HG02981 (cell line): ENCODE results near the gene ARRB1.
"Not testable (repeated sequence)": the region's sequence is repeated elsewhere in the genome, so short reads cannot be mapped to it uniquely, and the experiment has no call there.

Experiments
- ATAC-seq: cut with Tn5 transposase; IDR thresholded peaks from one replicate; pipeline ENCODE4 v1.9.1; 2021; ENCODE audit warnings: mild to moderate bottlenecking, moderate library complexity; ENCODE audit not compliant: unreplicated experiment

The ARRB1 gene

GRCh38 chr11:75371949-75372876, 20.8 kb upstream of the ARRB1 start:
- ATAC-seq: no peak

DNA sequence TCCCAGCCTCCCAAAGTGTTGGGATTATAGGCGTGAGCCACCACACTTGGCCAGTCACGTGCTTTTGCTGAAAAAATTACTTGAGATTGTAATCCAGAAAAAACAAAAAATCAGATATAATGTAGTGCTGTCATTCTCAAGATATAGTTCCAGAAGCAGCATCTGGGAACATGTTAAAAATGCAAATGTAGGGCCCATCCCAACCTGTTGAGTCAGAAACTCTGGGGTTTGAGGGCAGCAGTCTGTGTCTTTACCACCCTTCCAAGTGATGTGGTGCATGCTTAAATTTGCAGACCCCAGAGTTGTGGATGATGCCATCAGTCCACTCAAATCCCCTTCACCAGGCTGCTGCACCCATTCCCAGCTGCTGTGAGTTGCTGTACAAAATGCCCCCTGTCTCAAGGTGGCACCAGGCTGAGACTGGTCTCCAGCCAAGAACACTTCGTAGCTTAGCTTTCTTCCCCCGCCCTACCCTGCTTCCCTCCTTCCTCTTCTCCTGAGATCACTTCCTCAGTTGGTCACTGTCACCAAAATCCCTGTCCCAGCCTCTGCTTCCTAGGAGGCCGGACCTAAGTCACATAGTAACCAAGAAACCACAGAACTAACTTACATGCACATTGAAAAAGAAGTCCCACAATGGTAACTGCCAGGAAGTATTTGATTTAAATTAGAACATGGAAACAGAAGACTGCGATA, 18.2 kb upstream of the ARRB1 start:
- ATAC-seq: no peak

DNA sequence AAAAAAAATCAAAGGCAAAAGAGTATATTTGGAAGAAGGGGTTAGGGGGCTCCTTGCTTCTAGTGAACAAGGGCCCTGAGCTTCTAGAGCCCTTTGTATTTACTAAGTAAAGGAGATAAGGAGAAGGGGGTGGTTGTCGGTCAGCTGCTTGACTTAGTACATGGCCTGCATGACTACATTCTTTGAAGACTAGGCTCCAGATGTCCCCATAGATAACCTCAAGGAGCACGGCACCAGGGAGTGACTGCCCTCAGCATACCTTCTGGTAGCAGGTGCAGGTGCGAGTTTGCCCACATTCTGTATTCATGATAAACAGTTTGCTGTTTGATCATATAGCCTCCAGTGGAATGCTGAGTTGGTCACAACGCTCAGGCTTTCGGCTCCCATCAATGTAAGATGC, 15.4 kb upstream of the ARRB1 start:
- ATAC-seq: not testable (repeated sequence)

- ATAC-seq: no peak
These were observed 14.3 kb upstream of the ARRB1 start for GRCh38 chr11:75365711-75366181.

- not testable (repeated sequence) for ATAC-seq
These were observed 10.8 kb upstream of the ARRB1 start for GRCh38 chr11:75362285-75362684.

DNA sequence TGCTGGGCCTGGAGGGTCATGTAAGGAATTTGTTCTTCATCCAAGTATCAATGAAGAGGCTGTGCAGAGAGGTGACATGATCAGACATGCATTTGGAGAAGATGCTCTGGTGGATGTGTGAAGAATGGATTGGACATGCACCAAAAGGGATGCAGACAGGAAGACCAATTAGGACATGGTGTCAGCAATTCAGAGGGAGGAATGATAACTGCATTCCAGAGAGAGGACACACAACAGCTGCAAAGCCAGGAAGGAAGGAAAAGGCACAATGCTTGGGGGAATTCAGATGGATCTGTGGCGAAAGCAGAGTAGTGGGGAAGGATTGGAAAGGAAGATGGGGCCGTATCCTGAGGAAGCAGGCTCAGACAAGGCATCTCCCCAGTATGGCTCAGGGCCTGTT, 5.2 kb upstream of the ARRB1 start:
- ATAC-seq: no peak

GRCh38 chr11:75355051-75355450, 3.6 kb upstream of the ARRB1 start:
- ATAC-seq: no peak

DNA sequence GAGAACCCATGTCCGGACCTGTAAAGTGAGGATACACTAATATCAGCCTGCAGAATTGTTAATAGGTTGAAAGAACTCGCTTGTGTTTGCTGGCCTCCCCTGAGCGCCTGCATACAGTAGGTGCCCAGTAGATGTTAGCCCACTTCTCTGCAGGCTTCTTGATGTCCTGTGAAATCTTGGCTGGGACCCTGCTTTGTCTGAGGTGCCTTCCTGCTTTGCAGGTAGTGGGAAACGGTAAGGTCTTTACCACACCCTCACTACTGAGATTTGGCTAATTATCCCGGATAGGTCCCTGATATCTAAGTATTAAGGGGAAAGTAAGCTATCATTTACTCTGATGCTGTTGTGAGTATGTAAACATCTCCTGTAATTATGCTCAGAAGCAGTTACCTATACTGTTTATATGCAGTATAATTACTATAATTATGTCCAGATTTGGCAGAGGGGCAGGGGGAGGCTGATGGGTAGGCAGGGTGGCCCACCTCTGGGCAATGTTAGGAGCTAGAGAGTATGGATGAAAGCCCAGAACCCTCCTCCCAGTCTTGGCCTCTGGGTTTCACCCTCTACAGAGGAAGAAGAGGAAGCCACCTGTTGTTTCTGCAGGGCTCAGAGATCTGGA, 1.2 kb upstream of the ARRB1 start:
- ATAC-seq: no peak

GRCh38 chr11:75351791-75352587, 528 bp upstream of the ARRB1 start:
- ATAC-seq: no peak

- no peak for ATAC-seq
These were observed 519 bp downstream of the ARRB1 start for GRCh38 chr11:75350743-75351540.

- no peak for ATAC-seq
These were observed 1.2 kb downstream of the ARRB1 start for GRCh38 chr11:75350122-75350742.

DNA sequence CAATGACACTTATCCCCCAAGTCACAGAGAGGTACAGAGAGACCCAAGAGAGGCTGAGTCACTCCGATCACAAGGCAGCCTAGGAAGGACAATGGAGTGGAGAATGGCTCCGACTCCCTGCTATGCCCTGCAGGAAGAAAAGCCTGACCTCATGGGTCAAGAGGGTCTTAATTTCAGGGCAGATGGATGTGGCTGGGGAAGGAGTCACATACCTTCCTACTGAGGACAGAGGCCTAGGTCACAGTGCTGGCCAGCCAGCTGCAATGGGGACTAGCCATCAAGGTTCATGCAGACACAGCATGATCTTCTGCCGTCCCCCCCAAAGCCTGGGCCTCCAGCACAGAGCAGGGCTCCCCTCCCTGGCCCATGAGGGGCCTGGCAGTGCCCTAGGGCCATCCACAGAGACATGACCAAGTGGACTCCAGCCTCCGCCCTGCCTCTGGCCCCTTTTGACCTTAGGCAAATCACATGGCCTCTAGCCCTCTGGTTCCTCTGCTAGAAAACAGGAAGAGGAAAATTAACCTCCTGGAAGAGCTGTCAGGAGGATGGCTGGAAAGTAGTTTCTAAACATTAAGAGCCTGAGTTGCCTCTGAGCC, 1.8 kb downstream of the ARRB1 start:
- ATAC-seq: no peak

- no peak for ATAC-seq
These were observed 3.5 kb downstream of the ARRB1 start for GRCh38 chr11:75347781-75348566.

DNA sequence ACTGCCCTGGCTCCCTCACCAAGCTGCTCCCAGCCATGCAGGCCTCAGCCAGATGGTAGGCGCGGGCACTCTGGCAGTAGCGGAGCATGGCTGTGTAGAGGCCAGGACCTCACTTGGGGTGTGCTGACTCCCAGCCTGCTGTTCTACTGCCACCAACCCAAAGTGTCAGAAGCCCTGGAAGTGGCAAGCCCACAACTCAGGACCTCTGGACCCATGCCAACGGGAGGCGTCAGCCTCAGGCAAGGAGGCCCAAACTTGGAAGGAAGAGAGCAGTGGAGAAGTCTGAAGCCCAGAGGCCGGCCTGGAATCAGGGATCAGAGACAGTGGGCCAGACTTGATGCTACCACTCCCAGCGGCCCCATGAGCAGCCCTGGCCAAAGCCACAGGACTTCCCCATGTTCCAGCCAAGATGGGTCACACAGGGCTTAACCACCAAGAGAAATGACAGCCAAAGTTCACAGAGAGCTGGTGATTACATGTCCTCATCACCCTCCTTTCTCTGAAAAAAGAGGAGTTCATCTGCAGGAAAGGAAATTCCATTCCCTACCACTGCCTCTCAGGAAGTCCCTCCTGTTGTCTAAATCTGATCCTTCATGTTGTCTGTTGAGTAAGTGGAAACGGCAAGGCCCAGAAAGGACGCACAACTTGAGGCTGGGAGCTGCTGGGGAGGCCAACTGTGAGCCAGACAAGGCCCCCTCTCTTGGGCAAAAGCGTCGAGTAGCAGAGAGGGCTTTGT, 4.4 kb downstream of the ARRB1 start:
- no peak for ATAC-seq

- no peak for ATAC-seq
These were observed 5.2 kb downstream of the ARRB1 start for GRCh38 chr11:75346296-75346695.

GRCh38 chr11:75345455-75346160, 5.9 kb downstream of the ARRB1 start:
- no peak for ATAC-seq
